HCT116 (cell line): ENCODE results near the gene C1R. TPM values are rescaled to one million over a fixed set of nuclear protein-coding genes. Genes with fewer than 3 reads are reported as not detected.

Experiments used
- ATAC-seq: fragments of 200-7000 bp; cut with Tn5 transposase; 2 replicates; pipeline ENCODE4 v1.9.1; 2020; ENCODE audit warnings: mild to moderate bottlenecking, moderate library complexity
- BruUV-seq: library from RNA; stranded (reverse); fragments of 400-500 nt; replicated peaks from 2 replicates; lab custom pipeline; 2021; lab: Mats Ljungman, UMichigan
- CTCF ChIA-PET: fragments of 300-600 bp; sonication (Branson Sonifier 250); formaldehyde crosslinking; loops from one replicate; lab custom pipeline; 2021; ENCODE audit warnings: antibody characterized with exemption; lab: Charles Lee
- POLR2A ChIA-PET: fragments of 300-600, 350-600 bp; sonication (Branson Sonifier 250); formaldehyde crosslinking; loops from one replicate; lab custom pipeline; 2021; ENCODE audit warnings: antibody characterized with exemption; lab: Charles Lee
- RAD21 ChIA-PET, 2 experiments: fragments of 300-600 bp; sonication (Branson Sonifier 250); formaldehyde crosslinking; loops; one replicate each; lab custom pipeline; 2023; ENCODE audit warnings: low total read pairs in 2 of 2; ENCODE audit not compliant: uncharacterized antibody in 2 of 2, unreplicated experiment in 2 of 2, low non-redundant PET in 1 of 2; lab: Charles Lee
- DNase-seq: peaks from one replicate; pipeline ENCODE4 v3.0.0-alpha.2; 2010; ENCODE audit warnings: low read depth, low spot score
- H2AFZ ChIP-seq: fragments of 200-600 bp; shearing (Covaris generic), sonication (generic); 2 replicates; pipeline ENCODE4 v1.6.1; 2017; ENCODE audit warnings: low read depth, mixed run types, mixed read lengths, antibody characterized with exemption, low read length; ENCODE audit not compliant: poor library complexity, severe bottlenecking
- H3K27ac ChIP-seq: 2 replicates; pipeline ENCODE4 v1.5.1; 2012; ENCODE audit warnings: low read depth, low read length
- H3K27me3 ChIP-seq: fragments of 200-600 bp; sonication (generic); 2 replicates; pipeline ENCODE4 v1.6.1; 2016; ENCODE audit warnings: mixed run types, low read length, mixed read lengths; ENCODE audit not compliant: insufficient read depth
- H3K36me3 ChIP-seq, 2 experiments: fragments of 200-500 bp in 1 of 2; fragments of 200-600 bp in 1 of 2; sonication (Bioruptor generic) in 1 of 2; sonication (generic) in 1 of 2; 2 replicates each; pipeline versions ENCODE4 v1.5.1 to v1.6.1; 2014 to 2016; ENCODE audit warnings: low read length in 2 of 2, inconsistent platforms in 1 of 2, mixed read lengths in 1 of 2, mixed run types in 1 of 2; ENCODE audit not compliant: insufficient read depth in 2 of 2, control insufficient read depth in 1 of 2
- H3K4me1 ChIP-seq, 2 experiments: fragments of 200-600 bp in 1 of 2; sonication (generic) in 1 of 2; 2 replicates each; pipeline versions ENCODE4 v1.5.1 to v1.6.1; 2012 to 2017; ENCODE audit warnings: low read length in 2 of 2, inconsistent platforms in 1 of 2, mild to moderate bottlenecking in 1 of 2, mixed read lengths in 1 of 2, mixed run types in 1 of 2, moderate library complexity in 1 of 2; ENCODE audit not compliant: insufficient read depth in 2 of 2, control insufficient read depth in 1 of 2
- H3K4me2 ChIP-seq: fragments of 200-600 bp; sonication (generic); 2 replicates; pipeline ENCODE4 v1.6.1; 2017; ENCODE audit warnings: mixed run types, low read length, mixed read lengths
- H3K4me3 ChIP-seq, 2 experiments: fragments of 200-600 bp in 1 of 2; sonication (generic) in 1 of 2; replicated peaks in 1 of 2; 2 replicates each; pipeline ENCODE4 v1.5.1; 2011 to 2016; ENCODE audit warnings: low read length in 2 of 2, control low read depth in 1 of 2, low read depth in 1 of 2, mild to moderate bottlenecking in 1 of 2, mixed read lengths in 1 of 2, mixed run types in 1 of 2
- H3K79me2 ChIP-seq: fragments of 200-600 bp; sonication (generic); 2 replicates; pipeline ENCODE4 v1.6.1; 2017; ENCODE audit warnings: mild to moderate bottlenecking, mixed run types, low read length, moderate library complexity, mixed read lengths; ENCODE audit not compliant: insufficient read depth
- H3K9ac ChIP-seq: fragments of 200-600 bp; sonication (generic); 2 replicates; pipeline ENCODE4 v1.6.1; 2016; ENCODE audit warnings: low read length, mixed read lengths
- H3K9me2 ChIP-seq: fragments of 200-600 bp; sonication (generic), shearing (Covaris generic); 2 replicates; pipeline ENCODE4 v1.6.1; 2017; ENCODE audit warnings: mixed run types, mild to moderate bottlenecking, moderate library complexity; ENCODE audit not compliant: insufficient read depth
- H3K9me3 ChIP-seq, 2 experiments: fragments of 200-500 bp in 1 of 2; fragments of 200-600 bp in 1 of 2; sonication (Bioruptor generic) in 1 of 2; sonication (generic) in 1 of 2; 2 replicates each; pipeline ENCODE4 v1.6.1; 2014 to 2017; ENCODE audit warnings: low read length in 2 of 2, mixed read lengths in 2 of 2, inconsistent platforms in 1 of 2, low read depth in 1 of 2, mild to moderate bottlenecking in 1 of 2, mixed run types in 1 of 2, moderate library complexity in 1 of 2; ENCODE audit not compliant: control insufficient read depth in 1 of 2, insufficient read depth in 1 of 2
- H4K20me1 ChIP-seq: fragments of 200-600 bp; sonication (generic), shearing (Covaris generic); 2 replicates; pipeline ENCODE4 v1.6.1; 2017; ENCODE audit warnings: mixed run types, mild to moderate bottlenecking, moderate library complexity; ENCODE audit not compliant: insufficient read depth
- CBX3 ChIP-seq: IDR thresholded peaks from 2 replicates; pipeline ENCODE4 v1.6.1; 2012; ENCODE audit warnings: low read depth
- CEBPB ChIP-seq: IDR thresholded peaks from 2 replicates; pipeline ENCODE4 v1.6.1; 2012; ENCODE audit warnings: low read depth
- EGR1 ChIP-seq: IDR thresholded peaks from 2 replicates; pipeline ENCODE4 v1.6.1; 2012; ENCODE audit warnings: low read depth
- ELF1 ChIP-seq: IDR thresholded peaks from 2 replicates; pipeline ENCODE4 v1.6.1; 2012; ENCODE audit warnings: low read depth, borderline replicate concordance
- EZH2 ChIP-seq: fragments of 200-600 bp; sonication (generic); IDR thresholded peaks from 2 replicates; pipeline ENCODE4 v1.6.1; 2017; ENCODE audit warnings: antibody characterized with exemption, mixed run types
- FOSL1 ChIP-seq: IDR thresholded peaks from 2 replicates; pipeline ENCODE4 v1.6.1; 2012; ENCODE audit warnings: low read depth
- JUND ChIP-seq: IDR thresholded peaks from 2 replicates; pipeline ENCODE4 v1.6.1; 2012
- POLR2A ChIP-seq: IDR thresholded peaks from 2 replicates; pipeline ENCODE4 v1.7.0; 2011; ENCODE audit warnings: borderline replicate concordance; ENCODE audit not compliant: insufficient read depth, insufficient read length; ENCODE audit errors: extremely low read depth
- POLR2AphosphoS5 ChIP-seq: IDR thresholded peaks from 2 replicates; pipeline ENCODE4 v1.6.1; 2011; ENCODE audit warnings: mild to moderate bottlenecking, low read depth, low read length, moderate library complexity
- SP1 ChIP-seq: IDR thresholded peaks from 2 replicates; pipeline ENCODE4 v1.6.1; 2012; ENCODE audit warnings: low read depth
- YY1 ChIP-seq: IDR thresholded peaks from 2 replicates; pipeline ENCODE4 v1.6.1; 2011; ENCODE audit warnings: low read length, low read depth, moderate library complexity, mild to moderate bottlenecking; ENCODE audit not compliant: insufficient replicate concordance; ENCODE audit errors: extremely low read depth
- ZNF274 ChIP-seq: fragments of 200-500 bp; sonication (Bioruptor generic); IDR thresholded peaks from 2 replicates; pipeline ENCODE4 v1.6.1; 2014; ENCODE audit warnings: mild to moderate bottlenecking, low read depth, low read length, inconsistent platforms
- intact Hi-C: fragments of 100-400 bp; cut with micrococcal nuclease; formaldehyde crosslinking; loops from 2 replicates; pipeline ENCODE4 v1.10.0; 2022
- total RNA-seq: library from RNA; stranded (reverse); gene quantifications from one replicate; pipeline ENCODE4 v1.2.1, GENCODE V29; 2021; ENCODE audit not compliant: unreplicated experiment
- TF ChIP-seq, protein P1 (sequence below): IDR thresholded peaks from 2 replicates; pipeline ENCODE4 v1.6.1; 2012
- TF ChIP-seq, protein P2 (sequence below): IDR thresholded peaks from 2 replicates; pipeline ENCODE4 v1.6.1; 2012; ENCODE audit warnings: low read depth
- TF ChIP-seq, protein P3 (sequence below): IDR thresholded peaks from 2 replicates; pipeline ENCODE4 v1.6.1; 2011; ENCODE audit warnings: mild to moderate bottlenecking, low read length, moderate library complexity; ENCODE audit not compliant: insufficient replicate concordance; ENCODE audit errors: extremely low read depth
- TF ChIP-seq, protein P4 (sequence below), 3 experiments: fragments of 200-600 bp in 1 of 3; sonication (generic) in 1 of 3; IDR thresholded peaks in 2 of 3; conservative IDR thresholded peaks in 1 of 3; 2 replicates each; pipeline ENCODE4 v1.5.1; 2012 to 2017; ENCODE audit warnings: low read depth in 2 of 3, low read length in 2 of 3, antibody characterized with exemption in 1 of 3, borderline replicate concordance in 1 of 3, control low read depth in 1 of 3, mild to moderate bottlenecking in 1 of 3, mixed read lengths in 1 of 3, mixed run types in 1 of 3, moderate library complexity in 1 of 3; ENCODE audit not compliant: insufficient read depth in 1 of 3
- TF ChIP-seq, protein P5 (sequence below): IDR thresholded peaks from 2 replicates; pipeline ENCODE4 v1.6.1; 2012

Gene C1R
- total RNA-seq, 1 experiment from 2014 or later = 4.3 TPM

DNA sequence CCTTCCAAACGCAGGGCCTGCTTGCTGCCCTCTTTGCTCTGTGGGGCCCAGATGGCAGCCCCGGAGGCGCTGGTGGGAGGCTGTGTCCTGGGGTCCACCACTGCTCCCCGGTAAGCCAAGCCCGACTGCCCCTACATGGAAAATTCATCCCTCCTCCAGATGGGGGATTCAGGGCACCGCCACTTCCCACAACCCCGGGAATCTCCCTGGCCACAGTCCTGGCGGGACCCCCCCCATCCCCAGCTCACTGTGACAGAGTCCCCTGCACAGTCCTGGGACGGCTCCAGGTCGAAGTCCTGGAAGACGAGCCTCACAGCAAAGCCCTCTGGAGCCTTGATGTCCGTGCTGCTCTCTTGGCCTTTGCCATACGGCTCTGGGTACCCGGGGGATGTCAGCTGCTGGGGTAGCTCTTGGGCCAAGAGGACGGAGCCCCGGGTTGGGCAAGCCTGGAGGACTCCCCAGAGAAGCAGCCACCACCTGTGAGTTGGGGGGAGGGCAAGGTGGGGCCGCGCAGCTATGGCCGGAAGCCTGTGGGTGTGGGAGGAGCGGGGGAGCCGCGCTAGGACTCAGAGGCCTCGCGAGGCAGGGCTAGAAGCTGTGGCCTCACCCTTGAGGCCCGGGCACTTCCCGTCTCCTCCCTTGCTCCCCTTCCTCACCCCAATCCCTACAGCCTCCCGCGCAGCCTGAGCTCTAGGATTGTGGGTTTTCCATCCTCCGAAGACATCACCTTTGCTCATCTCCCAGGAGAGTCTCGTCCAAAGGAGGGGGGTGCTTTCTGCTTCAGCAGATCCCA, 16.0 kb upstream of the C1R start:
- RAD21 ChIA-PET = interaction anchor here (1.5 to 2.0 kb wide), 2 partner anchors 162 kb away, joined by 4 to 7 read pairs; no protein-coding TSS in a partner anchor
- CTCF ChIA-PET = interaction anchor here (0.7 to 4.2 kb wide), 12 partner anchors 10 to 239 kb away, joined by 3 to 34 read pairs (median 3); partner anchors contain the start of genes C12orf57, C1R, RNU7-1 and SPSB2
- H3K27ac ChIP-seq = peak overlapping the region; percentile 88
- POLR2A ChIA-PET = interaction anchor here (0.5 to 3.8 kb wide), 14 partner anchors 14 to 239 kb away, joined by 3 to 77 read pairs (median 3); partner anchors contain the start of genes C12orf57, C1R, LPCAT3 and PEX5
- H3K9me3 ChIP-seq = peaks cover 9 to 11% of the 10 kb centered on the region in 2 experiments; a peak in 1 of 4 replicates
- peak overlapping the region; percentile 85 to 86 for H3K4me3 ChIP-seq
- no peaks in the 10 kb centered on the region for H3K9me2 ChIP-seq
- H3K79me2 ChIP-seq = peaks cover 25% of the 10 kb centered on the region
- peaks cover 4 to 16% of the 10 kb centered on the region in 2 experiments; a peak in 3 of 4 replicates for H3K4me1 ChIP-seq
- H2AFZ ChIP-seq = no peak overlapping the region
- H3K27me3 ChIP-seq = no peaks in the 10 kb centered on the region
- DNase-seq (peak; percentile 62), ATAC-seq (peak; percentile 90)
- peak overlapping the region; percentile 87 for H3K9ac ChIP-seq
- H3K4me2 ChIP-seq = peak overlapping the region; percentile 96
- BruUV-seq = TSS peak; percentile 37
- intact Hi-C loops = loop anchor here (1.0 to 2.0 kb wide), 3 partner anchors 89 to 235 kb away; partner anchors contain the start of genes EMG1, LPCAT3, PHB2 and SPSB2
- peaks cover 0 to 4% of the 10 kb centered on the region in 2 experiments; a peak in 1 of 4 replicates for H3K36me3 ChIP-seq
- H4K20me1 ChIP-seq = no peaks in the 10 kb centered on the region
- no peak for TF ChIP-seq ELF1
- TF ChIP-seq FOSL1 = no peak
- TF ChIP-seq SP1 = no peak
- peak; percentile 77 for TF ChIP-seq YY1
- TF ChIP-seq, protein P1, sequence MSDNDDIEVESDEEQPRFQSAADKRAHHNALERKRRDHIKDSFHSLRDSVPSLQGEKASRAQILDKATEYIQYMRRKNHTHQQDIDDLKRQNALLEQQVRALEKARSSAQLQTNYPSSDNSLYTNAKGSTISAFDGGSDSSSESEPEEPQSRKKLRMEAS = peak; percentile 64; the same call in 1 of the 2 replicates
- no peak for TF ChIP-seq CEBPB
- peak; percentile 85 for TF ChIP-seq POLR2AphosphoS5
- peak; percentile 64; the same call in 1 of the 2 replicates for TF ChIP-seq EGR1
- TF ChIP-seq, protein P2, sequence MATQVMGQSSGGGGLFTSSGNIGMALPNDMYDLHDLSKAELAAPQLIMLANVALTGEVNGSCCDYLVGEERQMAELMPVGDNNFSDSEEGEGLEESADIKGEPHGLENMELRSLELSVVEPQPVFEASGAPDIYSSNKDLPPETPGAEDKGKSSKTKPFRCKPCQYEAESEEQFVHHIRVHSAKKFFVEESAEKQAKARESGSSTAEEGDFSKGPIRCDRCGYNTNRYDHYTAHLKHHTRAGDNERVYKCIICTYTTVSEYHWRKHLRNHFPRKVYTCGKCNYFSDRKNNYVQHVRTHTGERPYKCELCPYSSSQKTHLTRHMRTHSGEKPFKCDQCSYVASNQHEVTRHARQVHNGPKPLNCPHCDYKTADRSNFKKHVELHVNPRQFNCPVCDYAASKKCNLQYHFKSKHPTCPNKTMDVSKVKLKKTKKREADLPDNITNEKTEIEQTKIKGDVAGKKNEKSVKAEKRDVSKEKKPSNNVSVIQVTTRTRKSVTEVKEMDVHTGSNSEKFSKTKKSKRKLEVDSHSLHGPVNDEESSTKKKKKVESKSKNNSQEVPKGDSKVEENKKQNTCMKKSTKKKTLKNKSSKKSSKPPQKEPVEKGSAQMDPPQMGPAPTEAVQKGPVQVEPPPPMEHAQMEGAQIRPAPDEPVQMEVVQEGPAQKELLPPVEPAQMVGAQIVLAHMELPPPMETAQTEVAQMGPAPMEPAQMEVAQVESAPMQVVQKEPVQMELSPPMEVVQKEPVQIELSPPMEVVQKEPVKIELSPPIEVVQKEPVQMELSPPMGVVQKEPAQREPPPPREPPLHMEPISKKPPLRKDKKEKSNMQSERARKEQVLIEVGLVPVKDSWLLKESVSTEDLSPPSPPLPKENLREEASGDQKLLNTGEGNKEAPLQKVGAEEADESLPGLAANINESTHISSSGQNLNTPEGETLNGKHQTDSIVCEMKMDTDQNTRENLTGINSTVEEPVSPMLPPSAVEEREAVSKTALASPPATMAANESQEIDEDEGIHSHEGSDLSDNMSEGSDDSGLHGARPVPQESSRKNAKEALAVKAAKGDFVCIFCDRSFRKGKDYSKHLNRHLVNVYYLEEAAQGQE = no peak
- TF ChIP-seq, protein P3, sequence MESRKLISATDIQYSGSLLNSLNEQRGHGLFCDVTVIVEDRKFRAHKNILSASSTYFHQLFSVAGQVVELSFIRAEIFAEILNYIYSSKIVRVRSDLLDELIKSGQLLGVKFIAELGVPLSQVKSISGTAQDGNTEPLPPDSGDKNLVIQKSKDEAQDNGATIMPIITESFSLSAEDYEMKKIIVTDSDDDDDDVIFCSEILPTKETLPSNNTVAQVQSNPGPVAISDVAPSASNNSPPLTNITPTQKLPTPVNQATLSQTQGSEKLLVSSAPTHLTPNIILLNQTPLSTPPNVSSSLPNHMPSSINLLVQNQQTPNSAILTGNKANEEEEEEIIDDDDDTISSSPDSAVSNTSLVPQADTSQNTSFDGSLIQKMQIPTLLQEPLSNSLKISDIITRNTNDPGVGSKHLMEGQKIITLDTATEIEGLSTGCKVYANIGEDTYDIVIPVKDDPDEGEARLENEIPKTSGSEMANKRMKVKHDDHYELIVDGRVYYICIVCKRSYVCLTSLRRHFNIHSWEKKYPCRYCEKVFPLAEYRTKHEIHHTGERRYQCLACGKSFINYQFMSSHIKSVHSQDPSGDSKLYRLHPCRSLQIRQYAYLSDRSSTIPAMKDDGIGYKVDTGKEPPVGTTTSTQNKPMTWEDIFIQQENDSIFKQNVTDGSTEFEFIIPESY = peak; percentile 67
- no peak for TF ChIP-seq EZH2
- no peak for TF ChIP-seq JUND
- TF ChIP-seq, protein P4, sequence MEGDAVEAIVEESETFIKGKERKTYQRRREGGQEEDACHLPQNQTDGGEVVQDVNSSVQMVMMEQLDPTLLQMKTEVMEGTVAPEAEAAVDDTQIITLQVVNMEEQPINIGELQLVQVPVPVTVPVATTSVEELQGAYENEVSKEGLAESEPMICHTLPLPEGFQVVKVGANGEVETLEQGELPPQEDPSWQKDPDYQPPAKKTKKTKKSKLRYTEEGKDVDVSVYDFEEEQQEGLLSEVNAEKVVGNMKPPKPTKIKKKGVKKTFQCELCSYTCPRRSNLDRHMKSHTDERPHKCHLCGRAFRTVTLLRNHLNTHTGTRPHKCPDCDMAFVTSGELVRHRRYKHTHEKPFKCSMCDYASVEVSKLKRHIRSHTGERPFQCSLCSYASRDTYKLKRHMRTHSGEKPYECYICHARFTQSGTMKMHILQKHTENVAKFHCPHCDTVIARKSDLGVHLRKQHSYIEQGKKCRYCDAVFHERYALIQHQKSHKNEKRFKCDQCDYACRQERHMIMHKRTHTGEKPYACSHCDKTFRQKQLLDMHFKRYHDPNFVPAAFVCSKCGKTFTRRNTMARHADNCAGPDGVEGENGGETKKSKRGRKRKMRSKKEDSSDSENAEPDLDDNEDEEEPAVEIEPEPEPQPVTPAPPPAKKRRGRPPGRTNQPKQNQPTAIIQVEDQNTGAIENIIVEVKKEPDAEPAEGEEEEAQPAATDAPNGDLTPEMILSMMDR (IDR thresholded peaks at IDR 0.05 in 2 of 3, conservative IDR thresholded peaks at IDR 0.05 in 1 of 3; ENCODE audit: borderline replicate concordance in 1 of 3, insufficient read depth in 1 of 3, low read depth in 2 of 3, low read length in 2 of 3) = no peak
- TF ChIP-seq, protein P5, sequence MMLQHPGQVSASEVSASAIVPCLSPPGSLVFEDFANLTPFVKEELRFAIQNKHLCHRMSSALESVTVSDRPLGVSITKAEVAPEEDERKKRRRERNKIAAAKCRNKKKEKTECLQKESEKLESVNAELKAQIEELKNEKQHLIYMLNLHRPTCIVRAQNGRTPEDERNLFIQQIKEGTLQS = no peak
- no peak for TF ChIP-seq ZNF274
- no peak for TF ChIP-seq CBX3
- peak; percentile 70 for TF ChIP-seq POLR2A
